Right lobe of liver (tissue), 6 donors: ENCODE results near the gene ADIG. TPM values are rescaled to one million over a fixed set of nuclear protein-coding genes. Genes with fewer than 3 reads are reported as not detected.

ENCODE experiments used
- ATAC-seq, 4 donors: fragments of 200-7000 bp; cut with Tn5 transposase; one replicate each; pipeline ENCODE4 v1.9.1; 2020; ENCODE audit warnings: mild to moderate bottlenecking in 4 of 4, moderate library complexity in 4 of 4
- DNase-seq, 3 donors: peaks; one replicate each; pipeline ENCODE4 v3.0.0-alpha.2; 2020
- H3K27ac ChIP-seq, 3 donors: fragments of 200-600 bp; one replicate each; pipeline ENCODE4 v1.8.0; 2022
- H3K27me3 ChIP-seq, 2 donors: fragments of 200-600 bp; one replicate each; pipeline ENCODE4 v1.8.0; 2022
- H3K36me3 ChIP-seq, 4 donors: fragments of 200-600 bp; sonication (generic) in 1 of 4; one replicate each; pipeline versions ENCODE4 v1.5.1 to v1.8.0; 2017 to 2022; ENCODE audit warnings: control low read depth in 1 of 4
- H3K4me1 ChIP-seq, 4 donors: fragments of 200-600 bp; sonication (generic) in 1 of 4; one replicate each; pipeline versions ENCODE4 v1.5.1 to v1.8.0; 2017 to 2022; ENCODE audit warnings: control low read depth in 1 of 4
- H3K4me3 ChIP-seq, 3 donors: fragments of 200-600 bp; one replicate each; pipeline ENCODE4 v1.8.0; 2022
- H3K9me3 ChIP-seq, 4 donors: fragments of 200-600 bp; sonication (generic) in 1 of 4; one replicate each; pipeline versions ENCODE4 v1.5.1 to v1.8.0; 2017 to 2022; ENCODE audit warnings: control low read depth in 1 of 4
- CTCF ChIP-seq, 4 donors: fragments of 200-600 bp in 3 of 4; fragments of 450-650 bp in 1 of 4; IDR thresholded peaks; one replicate each; pipeline versions ENCODE4 v1.5.1 to v1.8.0; 2016 to 2022; ENCODE audit warnings: antibody characterized with exemption in 4 of 4, mild to moderate bottlenecking in 2 of 4
- POLR2A ChIP-seq: fragments of 450-650 bp; IDR thresholded peaks from one replicate; pipeline ENCODE4 v1.6.1; 2017; ENCODE audit warnings: antibody characterized with exemption, mild to moderate bottlenecking
- WGBS: methylation state at CpG from one replicate; pipeline ENCODE4 v1.1.6; 2018; ENCODE audit warnings: low coverage, low lambda C conversion rate; ENCODE audit not compliant: insufficient coverage; ENCODE audit errors: missing lambda C conversion rate; 5-methylcytosine and 5-hydroxymethylcytosine counted together
- intact Hi-C, 2 donors: fragments of 100-400 bp; cut with DNase I; formaldehyde crosslinking; loops; one replicate each; pipeline versions ENCODE4 v1.11.2 to v1.14.1; 2022
- total RNA-seq, 6 experiments: library from RNA; depleted of rRNA in 2 of 6; stranded (reverse); fragments of >200 nt in 2 of 6; fragmentation: NEBNext Ultra II Directional in 3 of 6; extraction: Animal tissue kit (Norgen Biotek cat#: 25700) in 3 of 6; gene quantifications; one replicate each; pipeline versions ENCODE4 v1.1.0 to v1.2.4, GENCODE V29; 2016 to 2023
- donor health status: DM: no; HTN: yes; CAD: no.
- donor health status: DM: no; HTN: no; CAD: no.
- donor health status: DM: no; HTN: no; CAD: no.
- donor health status: DM: no; HTN: yes; CAD: no.
- donor health status: DM: no; HTN: yes; CAD: no.

ADIG gene
- total RNA-seq, 6 experiments from 2014 or later, result not detected

DNA sequence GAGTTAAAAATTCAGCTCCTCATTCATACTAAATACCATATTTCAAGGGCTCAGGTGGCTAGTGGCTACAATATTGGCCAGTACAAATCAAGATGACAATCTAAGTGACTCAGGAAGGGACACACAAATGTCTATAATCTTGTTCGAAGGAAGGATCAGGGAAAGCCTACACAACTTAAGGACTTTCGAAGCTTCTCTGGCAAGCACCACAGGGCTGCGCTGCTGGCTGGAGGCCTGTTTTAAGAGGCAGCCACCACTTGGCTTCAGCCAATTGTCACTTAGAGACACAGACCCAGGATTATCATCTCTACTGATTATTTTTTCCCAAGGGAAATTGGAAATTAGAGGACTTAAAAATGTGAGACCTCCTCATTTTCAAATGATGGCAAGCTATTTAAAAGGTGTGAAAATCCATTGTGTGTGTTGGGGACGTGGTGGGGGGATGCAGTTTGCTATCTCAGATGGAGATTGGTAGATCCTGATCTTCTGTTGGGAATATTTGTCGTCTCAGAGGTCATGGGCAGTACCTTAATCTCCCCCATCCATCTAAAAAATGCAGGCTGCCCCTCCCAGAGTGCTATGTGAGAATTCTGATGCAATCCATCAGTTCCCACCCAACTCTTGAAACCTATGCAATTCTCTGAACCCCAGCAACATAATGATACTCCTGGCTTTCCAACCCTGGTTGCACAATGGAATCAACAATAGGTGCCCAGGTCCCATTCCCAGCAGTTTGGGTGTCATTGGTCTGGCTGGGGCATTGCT is 31.9 kb downstream of the ADIG start:
- Histone ChIP-seq H3K36me3 (no peaks in the 10 kb centered on the region), H3K4me3 (no peak overlapping the region), H3K27me3 (no peaks in the 10 kb centered on the region), H3K4me1 (no peaks in the 10 kb centered on the region), H3K9me3 (no peaks in the 10 kb centered on the region), H3K27ac (no peak overlapping the region)
- 17% methylated on average over 4 of the region's 5 CpGs for WGBS
- TF ChIP-seq CTCF (IDR thresholded peaks at IDR 0.05) (no peak), POLR2A (no peak)
- intact Hi-C loops, result no loop called here
- ATAC-seq (no peak), DNase-seq (no peak)

- intact Hi-C loops, result no loop called here
- Histone ChIP-seq H3K36me3 (no peaks in the 10 kb centered on the region), H3K4me1 (no peaks in the 10 kb centered on the region), H3K4me3 (no peak overlapping the region), H3K9me3 (no peaks in the 10 kb centered on the region), H3K27ac (no peak overlapping the region), H3K27me3 (no peaks in the 10 kb centered on the region)
- WGBS, result 74% methylated on average over 13 of the region's 15 CpGs
- TF ChIP-seq CTCF (IDR thresholded peaks at IDR 0.05) (no peak), POLR2A (no peak)
- DNase-seq (no peak), ATAC-seq (no peak)
Observed at GRCh38 chr20:38615283-38615682, 34.3 kb downstream of the ADIG start.

DNA sequence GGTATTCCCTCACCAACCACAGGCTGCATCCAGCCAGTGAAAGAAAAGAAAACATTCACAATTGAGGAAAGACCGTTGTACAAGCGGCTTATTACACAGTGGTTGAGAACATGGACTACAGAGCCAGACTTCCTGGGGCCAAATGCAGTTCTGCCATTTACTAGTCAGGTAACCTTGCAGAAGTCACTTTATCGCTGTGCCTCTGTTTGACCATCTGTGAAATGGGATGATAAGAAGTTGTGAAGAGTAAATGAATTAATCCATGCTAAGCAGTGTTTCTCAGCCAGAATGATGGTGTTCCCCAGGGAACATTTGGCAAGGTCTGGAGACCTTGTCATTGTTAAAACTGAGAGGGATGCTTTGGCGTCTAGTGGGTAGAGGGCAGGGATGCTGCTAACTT is 35.5 kb downstream of the ADIG start:
- DNase-seq (no peak), ATAC-seq (no peak)
- H3K4me3 ChIP-seq, result no peak overlapping the region
- no peaks in the 10 kb centered on the region for H3K9me3 ChIP-seq
- WGBS, result 92% methylated on average over 3 of the region's 4 CpGs
- H3K36me3 ChIP-seq, result no peaks in the 10 kb centered on the region
- intact Hi-C loops, result no loop called here
- no peak overlapping the region for H3K27ac ChIP-seq
- TF ChIP-seq POLR2A, result no peak
- no peak for TF ChIP-seq CTCF (IDR thresholded peaks at IDR 0.05)
- no peaks in the 10 kb centered on the region for H3K4me1 ChIP-seq
- no peaks in the 10 kb centered on the region for H3K27me3 ChIP-seq

DNA sequence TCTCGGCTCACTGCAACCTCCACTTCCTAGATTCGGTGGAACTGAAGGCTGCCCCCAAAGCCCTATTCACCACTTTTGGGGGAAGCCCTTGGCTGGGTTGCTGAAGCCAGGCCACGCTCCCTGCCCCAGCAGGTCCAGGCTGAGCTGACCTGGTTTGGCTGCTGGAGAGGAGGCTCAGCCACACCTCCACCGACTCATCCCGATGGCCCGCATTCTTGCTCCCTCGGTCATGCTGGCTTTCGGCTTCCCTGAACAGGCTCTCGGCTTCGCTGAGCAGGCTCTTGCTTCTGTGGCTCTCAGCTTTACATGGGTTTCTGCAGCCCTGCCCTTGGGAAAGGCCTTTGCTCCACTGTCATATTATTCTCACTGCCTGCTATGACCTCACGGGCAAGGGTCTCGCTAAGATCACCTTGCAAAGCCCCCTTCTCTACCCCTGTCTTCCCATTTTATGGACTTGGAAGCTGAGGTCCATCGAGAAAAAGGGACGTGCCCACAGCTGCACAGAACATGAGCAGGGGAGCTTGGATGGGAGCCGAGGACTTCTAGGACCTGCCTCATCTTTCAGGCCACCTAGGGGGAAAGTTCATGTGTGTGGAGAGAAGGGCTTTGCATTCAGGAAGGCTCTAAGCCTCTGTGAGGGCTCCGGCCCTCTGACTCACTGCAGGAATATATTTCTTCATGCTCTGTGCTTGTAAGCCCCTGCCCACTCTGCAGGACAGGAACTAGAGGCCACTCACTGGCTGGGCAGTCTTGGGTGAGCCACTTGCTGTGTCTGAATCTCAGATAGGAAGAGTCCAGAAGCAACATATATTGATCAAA is 36.2 kb downstream of the ADIG start:
- no peaks in the 10 kb centered on the region for H3K36me3 ChIP-seq
- no peaks in the 10 kb centered on the region for H3K4me1 ChIP-seq
- DNase-seq, result no peak
- no peak overlapping the region for H3K4me3 ChIP-seq
- ATAC-seq, result no peak
- TF ChIP-seq POLR2A (no peak), CTCF (IDR thresholded peaks at IDR 0.05) (no peak)
- no peak overlapping the region for H3K27ac ChIP-seq
- 51% methylated on average over 8 of the region's 16 CpGs for WGBS
- no peaks in the 10 kb centered on the region for H3K9me3 ChIP-seq
- intact Hi-C loops, result no loop called here
- no peaks in the 10 kb centered on the region for H3K27me3 ChIP-seq
